ENCODE measurements around the gene GHRL.

The GHRL gene

DNA sequence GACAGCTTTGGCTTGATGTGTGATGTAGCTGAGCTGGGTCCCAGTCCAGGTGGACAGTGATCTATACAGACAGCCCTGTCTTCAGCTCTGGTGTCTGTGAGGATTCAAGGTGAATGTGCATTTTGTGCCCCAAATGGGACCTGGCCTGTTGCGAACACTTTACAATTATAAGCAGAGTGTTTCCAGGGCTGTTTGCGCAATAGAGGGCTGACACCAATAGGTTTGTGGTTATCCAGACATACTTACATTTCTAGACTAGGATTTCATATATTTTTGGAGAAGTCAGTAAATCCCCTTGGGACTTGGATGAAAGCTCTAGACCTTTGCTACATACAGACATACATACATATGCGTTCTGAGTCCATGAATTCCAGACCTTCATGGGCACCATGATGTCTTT lies 48.7 kb downstream of the GHRL start:
- no peak for DNase-seq (ENCODE audit: low spot score)

DNA sequence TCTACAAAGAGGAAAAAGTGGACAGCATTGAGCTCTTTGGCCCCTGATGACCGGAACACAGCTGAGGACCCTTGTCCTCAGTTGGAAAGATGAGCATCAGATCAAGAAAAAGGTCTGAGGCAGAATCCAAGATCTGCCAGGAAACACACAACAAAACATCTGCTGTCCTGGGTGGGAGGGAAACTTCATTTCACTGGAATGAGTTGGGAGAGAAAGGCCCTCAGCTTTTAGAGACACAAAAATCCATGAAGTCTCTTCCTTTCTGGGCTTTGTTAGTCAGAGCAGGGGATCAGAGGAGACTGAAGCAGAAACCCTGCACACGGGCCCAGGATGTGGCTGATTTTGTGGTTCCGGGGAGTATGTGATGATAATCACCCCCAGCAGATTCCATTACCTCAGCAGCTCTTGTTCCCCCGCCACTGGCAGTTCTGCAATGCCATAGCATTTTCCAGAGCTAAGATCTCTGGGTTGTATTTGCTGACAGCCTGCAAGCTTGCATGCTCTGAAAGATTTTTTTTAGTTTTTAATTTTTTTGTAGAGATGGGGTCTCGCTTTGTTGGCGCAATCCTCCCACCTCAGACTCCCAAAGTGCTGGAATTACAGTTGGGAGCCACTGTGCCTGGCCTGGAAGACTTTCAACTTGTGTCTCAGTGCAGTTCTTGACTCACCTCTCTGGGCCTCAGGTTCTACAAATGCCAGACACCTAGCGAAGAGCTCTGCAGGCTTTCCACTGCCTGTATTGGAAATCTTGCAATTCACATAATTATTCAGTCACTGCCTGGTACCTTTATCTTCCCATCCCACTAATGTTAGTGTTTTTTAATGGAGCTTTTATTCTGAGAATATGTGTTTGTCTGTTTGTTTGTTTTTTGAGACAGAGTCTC lies 50.3 kb downstream of the GHRL start:
- no peak for DNase-seq (ENCODE audit: low spot score)

DNA sequence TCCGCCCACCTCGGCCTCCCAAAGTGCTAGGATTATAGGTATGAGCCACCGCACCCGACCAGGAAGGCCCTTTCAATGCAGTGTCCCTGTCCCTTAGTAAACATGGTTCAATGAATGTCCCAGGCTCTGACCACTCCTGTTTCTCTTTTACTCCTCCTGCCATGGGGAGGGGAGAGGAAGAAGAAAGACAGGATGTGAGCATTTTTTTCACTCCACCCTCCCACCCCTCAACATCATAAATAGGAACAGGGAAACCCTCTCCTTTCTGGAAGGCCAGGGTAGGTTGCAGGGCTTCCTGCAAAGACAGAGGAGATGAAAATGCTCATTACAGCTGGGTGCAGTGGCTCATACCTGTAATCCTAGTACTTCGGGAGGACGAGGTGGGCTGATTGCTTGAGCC lies 51.9 kb downstream of the GHRL start:
- no peak for DNase-seq (ENCODE audit: low spot score)

DNA sequence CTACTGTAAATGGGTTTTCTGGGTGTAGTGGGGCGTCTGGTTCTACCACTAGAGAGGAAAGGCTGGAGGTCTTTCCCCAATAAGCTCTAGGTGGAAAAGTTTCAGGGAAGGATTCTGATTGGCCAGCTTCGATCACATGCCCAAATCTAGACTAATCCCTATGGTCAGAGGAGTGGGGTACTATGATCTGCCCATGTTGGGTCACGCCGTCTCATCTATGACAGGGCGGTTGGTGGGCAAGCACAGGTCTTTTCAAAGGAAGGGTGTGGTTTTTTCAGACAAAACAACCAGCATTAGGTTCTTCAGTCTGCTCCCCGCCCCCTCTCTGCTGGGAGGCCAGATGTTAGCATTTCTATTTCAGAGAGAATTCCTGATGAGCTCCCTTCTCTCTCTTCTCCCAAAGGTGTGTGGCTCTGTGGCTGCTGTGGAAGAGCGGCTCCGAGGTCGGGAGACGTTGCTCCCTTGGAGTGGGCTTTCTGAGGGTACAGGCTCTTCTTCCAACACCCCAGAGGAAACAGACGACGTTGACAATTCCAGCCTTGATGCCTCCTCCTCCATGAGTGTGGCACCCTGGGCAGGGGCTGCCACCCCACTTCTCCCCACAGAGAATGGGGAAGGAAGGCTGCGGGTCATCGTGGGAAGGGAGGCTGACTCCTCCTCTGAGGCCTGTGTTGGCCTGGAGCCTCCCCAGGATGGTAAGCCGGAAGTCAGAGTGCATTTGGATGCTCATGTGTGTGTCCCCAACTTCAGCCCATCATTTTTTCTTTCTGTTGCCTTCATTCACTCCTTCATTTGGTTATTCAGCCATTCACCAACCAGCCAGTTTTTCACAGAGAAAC lies 54.2 kb downstream of the GHRL start:
- no peak for DNase-seq (ENCODE audit: low spot score)
